WTC11 (cell line): Measurements from ENCODE around the gene ORM1. TPM values are rescaled to one million over a fixed set of nuclear protein-coding genes. Genes with fewer than 3 reads are reported as not detected.

Experiments used
- ATAC-seq: fragments of 200-7000 bp; cut with Tn5 transposase; 2 replicates; pipeline ENCODE4 v1.10.0; 2021; ENCODE audit warnings: mild to moderate bottlenecking, moderate library complexity
- CTCF ChIA-PET: fragments of 300-600 bp; sonication (Branson Sonifier 250); formaldehyde crosslinking; loops from one replicate; lab custom pipeline; 2021; ENCODE audit warnings: antibody characterized with exemption; lab: Charles Lee
- POLR2A ChIA-PET: fragments of 350-600 bp; sonication (Branson Sonifier 250); formaldehyde crosslinking; loops from one replicate; lab custom pipeline; 2021; ENCODE audit warnings: antibody characterized with exemption; lab: Charles Lee
- DNase-seq: peaks from one replicate; pipeline ENCODE4 v3.0.0; 2021; ENCODE audit warnings: low spot score
- H3K27ac Mint-ChIP-seq: 2 replicates; pipeline ENCODE4 v1.8.0; 2021; ENCODE audit warnings: mixed read lengths
- H3K27me3 Mint-ChIP-seq: 2 replicates; pipeline ENCODE4 v1.8.0; 2021; ENCODE audit warnings: low read depth, mild to moderate bottlenecking, moderate library complexity, mixed read lengths
- H3K36me3 Mint-ChIP-seq: 2 replicates; pipeline ENCODE4 v1.8.0; 2021; ENCODE audit warnings: mixed read lengths
- H3K4me1 Mint-ChIP-seq: 2 replicates; pipeline ENCODE4 v1.8.0; 2022; ENCODE audit warnings: mixed read lengths
- H3K4me3 Mint-ChIP-seq: 2 replicates; pipeline ENCODE4 v1.8.0; 2021; ENCODE audit warnings: mild to moderate bottlenecking, moderate library complexity, mixed read lengths
- H3K9me3 Mint-ChIP-seq: 2 replicates; pipeline ENCODE4 v1.8.0; 2021; ENCODE audit warnings: mixed read lengths
- CREB1 ChIP-seq: sonication (generic); formaldehyde crosslinking; IDR thresholded peaks from 2 replicates; pipeline ENCODE4 v1.8.0; 2023; ENCODE audit warnings: mild to moderate bottlenecking, missing genetic modification reagents
- CTCF ChIP-seq: fragments of 200-600 bp; IDR thresholded peaks from 2 replicates; pipeline ENCODE4 v1.8.0; 2022; ENCODE audit warnings: antibody characterized with exemption
- E2F4 ChIP-seq: sonication (generic); formaldehyde crosslinking; IDR thresholded peaks from 2 replicates; pipeline ENCODE4 v1.8.1; 2022; ENCODE audit warnings: low read depth, mild to moderate bottlenecking, moderate library complexity, missing genetic modification reagents, borderline replicate concordance
- ESRRA ChIP-seq: sonication (generic); formaldehyde crosslinking; IDR thresholded peaks from 2 replicates; pipeline ENCODE4 v1.8.1; 2022; ENCODE audit warnings: mild to moderate bottlenecking, missing genetic modification reagents, borderline replicate concordance
- FOXJ3 ChIP-seq: sonication (generic); formaldehyde crosslinking; IDR thresholded peaks from 2 replicates; pipeline ENCODE4 v1.9.0; 2021; ENCODE audit warnings: missing genetic modification reagents, mild to moderate bottlenecking, borderline replicate concordance
- FOXK1 ChIP-seq: sonication (generic); formaldehyde crosslinking; IDR thresholded peaks from 2 replicates; pipeline ENCODE4 v1.8.0; 2022; ENCODE audit warnings: mild to moderate bottlenecking, moderate library complexity, missing genetic modification reagents
- HMGA2 ChIP-seq: fragments of 250-450 bp; sonication (Bioruptor Pico); IDR thresholded peaks from 2 replicates; pipeline ENCODE4 v1.4.0; 2021; ENCODE audit warnings: mild to moderate bottlenecking, moderate library complexity
- MLX ChIP-seq: sonication (generic); formaldehyde crosslinking; IDR thresholded peaks from 2 replicates; pipeline ENCODE4 v1.8.1; 2023; ENCODE audit warnings: mild to moderate bottlenecking, missing genetic modification reagents, moderate library complexity
- NR1H2 ChIP-seq: sonication (generic); formaldehyde crosslinking; IDR thresholded peaks from 2 replicates; pipeline ENCODE4 v1.9.0; 2021; ENCODE audit warnings: mild to moderate bottlenecking, moderate library complexity, missing genetic modification reagents
- NR3C1 ChIP-seq: sonication (generic); formaldehyde crosslinking; conservative IDR thresholded peaks from 2 replicates; pipeline ENCODE4 v1.8.1; 2023; ENCODE audit warnings: low read depth, mild to moderate bottlenecking, missing genetic modification reagents
- SMAD4 ChIP-seq: sonication (generic); formaldehyde crosslinking; IDR thresholded peaks from 2 replicates; pipeline ENCODE4 v1.8.0; 2022; ENCODE audit warnings: mild to moderate bottlenecking, missing genetic modification reagents
- SP1 ChIP-seq: sonication (generic); formaldehyde crosslinking; conservative IDR thresholded peaks from 2 replicates; pipeline ENCODE4 v1.8.1; 2022; ENCODE audit warnings: missing genetic modification reagents
- ZBTB21 ChIP-seq: sonication (generic); formaldehyde crosslinking; IDR thresholded peaks from 2 replicates; pipeline ENCODE4 v1.8.1; 2023; ENCODE audit warnings: mild to moderate bottlenecking, missing genetic modification reagents, borderline replicate concordance
- ZNF219 ChIP-seq: sonication (generic); formaldehyde crosslinking; IDR thresholded peaks from 2 replicates; pipeline ENCODE4 v1.8.0; 2023; ENCODE audit warnings: missing genetic modification reagents, mild to moderate bottlenecking, borderline replicate concordance
- ZNF425 ChIP-seq: fragments of 250-450 bp; sonication (Bioruptor Pico); conservative IDR thresholded peaks from 2 replicates; pipeline ENCODE4 v1.9.0; 2021; ENCODE audit warnings: mild to moderate bottlenecking
- total RNA-seq: library from RNA; stranded (reverse); gene quantifications from 3 replicates; pipeline ENCODE4 v1.2.3, GENCODE V29; 2021
- TF ChIP-seq, protein P1 (sequence below): fragments of 250-450 bp; sonication (Bioruptor Pico); IDR thresholded peaks from 2 replicates; pipeline ENCODE4 v1.8.0; 2021; ENCODE audit warnings: mild to moderate bottlenecking
- TF ChIP-seq, protein P2 (sequence below): sonication (generic); formaldehyde crosslinking; IDR thresholded peaks from 2 replicates; pipeline ENCODE4 v1.8.0; 2023; ENCODE audit warnings: missing genetic modification reagents, mild to moderate bottlenecking, borderline replicate concordance

The ORM1 gene
- total RNA-seq, 1 experiment from 2014 or later = 3.9 TPM

DNA sequence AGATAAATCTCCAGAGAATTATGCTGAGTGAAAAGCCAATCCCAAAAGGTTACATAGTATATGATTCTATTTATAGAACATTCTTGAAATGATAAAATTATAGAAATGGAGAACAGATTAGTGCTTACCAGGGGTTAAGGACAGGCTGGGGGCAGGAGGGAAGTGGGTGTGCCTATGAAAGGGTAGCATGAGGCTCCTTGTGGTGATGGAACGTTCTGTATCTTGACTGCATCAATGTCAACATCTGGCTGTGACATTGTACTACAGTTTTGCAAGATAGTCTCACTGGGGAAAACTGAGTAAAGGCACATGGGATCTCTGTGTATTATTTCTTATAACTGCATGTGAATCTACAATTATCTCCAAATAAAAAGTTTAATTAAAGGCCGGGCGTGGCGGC, 29.0 kb downstream of the ORM1 start:
- DNase-seq = no peak
- Mint-ChIP-seq H3K27me3 (no peaks in the 10 kb centered on the region), H3K4me3 (no peak overlapping the region), H3K4me1 (peaks cover 17% of the 10 kb centered on the region), H3K36me3 (peaks cover 31% of the 10 kb centered on the region), H3K27ac (no peak overlapping the region), H3K9me3 (no peaks in the 10 kb centered on the region)
- ChIA-PET CTCF (no interaction called here), POLR2A (no interaction called here)
- TF ChIP-seq CTCF (no peak), FOXK1 (no peak), E2F4 (CRISPR knock-in tag) (no peak), FOXJ3 (CRISPR knock-in tag) (no peak), ZBTB21 (CRISPR knock-in tag) (no peak), CREB1 (CRISPR knock-in tag) (no peak), ZNF425 (no peak), MLX (CRISPR knock-in tag) (no peak), HMGA2 (CRISPR knock-in tag) (no peak), NR3C1 (CRISPR knock-in tag) (no peak), ESRRA (no peak), ZNF219 (CRISPR knock-in tag) (no peak), SP1 (CRISPR knock-in tag) (no peak), SMAD4 (no peak), NR1H2 (CRISPR knock-in tag) (no peak)
- TF ChIP-seq, protein P1, sequence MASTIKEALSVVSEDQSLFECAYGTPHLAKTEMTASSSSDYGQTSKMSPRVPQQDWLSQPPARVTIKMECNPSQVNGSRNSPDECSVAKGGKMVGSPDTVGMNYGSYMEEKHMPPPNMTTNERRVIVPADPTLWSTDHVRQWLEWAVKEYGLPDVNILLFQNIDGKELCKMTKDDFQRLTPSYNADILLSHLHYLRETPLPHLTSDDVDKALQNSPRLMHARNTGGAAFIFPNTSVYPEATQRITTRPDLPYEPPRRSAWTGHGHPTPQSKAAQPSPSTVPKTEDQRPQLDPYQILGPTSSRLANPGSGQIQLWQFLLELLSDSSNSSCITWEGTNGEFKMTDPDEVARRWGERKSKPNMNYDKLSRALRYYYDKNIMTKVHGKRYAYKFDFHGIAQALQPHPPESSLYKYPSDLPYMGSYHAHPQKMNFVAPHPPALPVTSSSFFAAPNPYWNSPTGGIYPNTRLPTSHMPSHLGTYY (CRISPR knock-in tag) = no peak
- TF ChIP-seq, protein P2, sequence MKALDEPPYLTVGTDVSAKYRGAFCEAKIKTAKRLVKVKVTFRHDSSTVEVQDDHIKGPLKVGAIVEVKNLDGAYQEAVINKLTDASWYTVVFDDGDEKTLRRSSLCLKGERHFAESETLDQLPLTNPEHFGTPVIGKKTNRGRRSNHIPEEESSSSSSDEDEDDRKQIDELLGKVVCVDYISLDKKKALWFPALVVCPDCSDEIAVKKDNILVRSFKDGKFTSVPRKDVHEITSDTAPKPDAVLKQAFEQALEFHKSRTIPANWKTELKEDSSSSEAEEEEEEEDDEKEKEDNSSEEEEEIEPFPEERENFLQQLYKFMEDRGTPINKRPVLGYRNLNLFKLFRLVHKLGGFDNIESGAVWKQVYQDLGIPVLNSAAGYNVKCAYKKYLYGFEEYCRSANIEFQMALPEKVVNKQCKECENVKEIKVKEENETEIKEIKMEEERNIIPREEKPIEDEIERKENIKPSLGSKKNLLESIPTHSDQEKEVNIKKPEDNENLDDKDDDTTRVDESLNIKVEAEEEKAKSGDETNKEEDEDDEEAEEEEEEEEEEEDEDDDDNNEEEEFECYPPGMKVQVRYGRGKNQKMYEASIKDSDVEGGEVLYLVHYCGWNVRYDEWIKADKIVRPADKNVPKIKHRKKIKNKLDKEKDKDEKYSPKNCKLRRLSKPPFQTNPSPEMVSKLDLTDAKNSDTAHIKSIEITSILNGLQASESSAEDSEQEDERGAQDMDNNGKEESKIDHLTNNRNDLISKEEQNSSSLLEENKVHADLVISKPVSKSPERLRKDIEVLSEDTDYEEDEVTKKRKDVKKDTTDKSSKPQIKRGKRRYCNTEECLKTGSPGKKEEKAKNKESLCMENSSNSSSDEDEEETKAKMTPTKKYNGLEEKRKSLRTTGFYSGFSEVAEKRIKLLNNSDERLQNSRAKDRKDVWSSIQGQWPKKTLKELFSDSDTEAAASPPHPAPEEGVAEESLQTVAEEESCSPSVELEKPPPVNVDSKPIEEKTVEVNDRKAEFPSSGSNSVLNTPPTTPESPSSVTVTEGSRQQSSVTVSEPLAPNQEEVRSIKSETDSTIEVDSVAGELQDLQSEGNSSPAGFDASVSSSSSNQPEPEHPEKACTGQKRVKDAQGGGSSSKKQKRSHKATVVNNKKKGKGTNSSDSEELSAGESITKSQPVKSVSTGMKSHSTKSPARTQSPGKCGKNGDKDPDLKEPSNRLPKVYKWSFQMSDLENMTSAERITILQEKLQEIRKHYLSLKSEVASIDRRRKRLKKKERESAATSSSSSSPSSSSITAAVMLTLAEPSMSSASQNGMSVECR (CRISPR knock-in tag) = no peak
- no peak for ATAC-seq
